Esophagus squamous epithelium (tissue), 4 donors: ENCODE measurements around the gene CHSY3.

Source experiments
- CTCF ChIP-seq, 6 experiments: fragments of 450-650 bp in 4 of 6; fragments of 200-600 bp in 2 of 6; sonication (generic) in 2 of 6; IDR thresholded peaks; one replicate each; pipeline ENCODE4 v1.5.1; 2016 to 2019; ENCODE audit warnings: antibody characterized with exemption in 6 of 6, mild to moderate bottlenecking in 4 of 6, moderate library complexity in 4 of 6
- POLR2A ChIP-seq, 4 donors: fragments of 450-650 bp; IDR thresholded peaks; one replicate each; pipeline ENCODE4 v1.6.1; 2017; ENCODE audit warnings: antibody characterized with exemption in 4 of 4, mild to moderate bottlenecking in 4 of 4, moderate library complexity in 3 of 4

- TF ChIP-seq CTCF (IDR thresholded peaks at IDR 0.05) (no peak), POLR2A (IDR thresholded peaks at IDR 0.05) (no peak)
Observed at GRCh38 chr5:130074820-130075219, 170.6 kb downstream of the CHSY3 start.
